ENCODE measurements around the gene UGT2B28.
"Not testable (repeated sequence)": the region's sequence is repeated elsewhere in the genome, so short reads cannot be mapped to it uniquely, and the experiment has no call there.

UGT2B28 gene

DNA sequence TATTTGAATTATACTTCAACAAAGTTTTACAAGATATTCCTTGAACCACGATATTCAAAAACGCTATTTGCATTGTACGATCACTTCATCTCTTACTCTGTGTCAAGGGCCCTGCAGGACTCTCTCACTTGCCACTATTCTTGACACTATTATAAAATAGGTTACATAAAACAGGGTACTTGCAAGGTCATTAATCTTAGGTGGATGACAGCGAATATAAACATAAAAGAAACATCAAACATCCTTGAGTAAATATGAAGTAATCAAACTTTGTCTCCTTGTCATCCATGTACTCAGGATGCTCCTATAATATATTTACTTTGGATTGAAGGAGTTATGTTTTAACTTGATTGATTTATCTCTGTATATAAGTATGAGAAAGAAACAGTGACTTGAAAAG lies at the start of gene UGT2B28:
TSS of gene UGT2B28 (plus strand) at position 395 of the 400 bp plus-strand sequence. CDS start 26 bp downstream, outside the sequence.
- in situ Hi-C loops (cut with HindIII; ENCODE audit: low sequenced_read_pairs): not testable (repeated sequence)

DNA sequence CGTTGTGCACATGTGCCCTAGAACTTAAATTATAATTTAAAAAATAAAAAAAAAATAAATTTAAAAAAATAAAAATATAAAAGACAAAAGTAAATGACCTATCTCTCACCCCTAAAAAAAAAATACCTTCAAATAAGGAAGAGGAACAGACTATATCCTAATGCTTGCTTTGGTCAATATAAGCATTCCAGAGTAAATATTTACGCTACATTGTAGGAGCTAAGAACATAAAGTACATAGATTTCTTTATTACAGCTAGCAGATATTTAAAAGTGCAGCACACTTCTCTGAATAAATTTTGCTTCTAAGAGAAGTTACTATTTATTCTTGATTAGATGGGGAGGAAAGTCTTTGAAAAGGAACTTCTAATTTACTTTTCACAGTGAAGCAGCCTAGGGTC lies 41.2 kb upstream of the UGT2B28 start:
- in situ Hi-C loops (cut with HindIII; ENCODE audit: low sequenced_read_pairs): no loop called here

DNA sequence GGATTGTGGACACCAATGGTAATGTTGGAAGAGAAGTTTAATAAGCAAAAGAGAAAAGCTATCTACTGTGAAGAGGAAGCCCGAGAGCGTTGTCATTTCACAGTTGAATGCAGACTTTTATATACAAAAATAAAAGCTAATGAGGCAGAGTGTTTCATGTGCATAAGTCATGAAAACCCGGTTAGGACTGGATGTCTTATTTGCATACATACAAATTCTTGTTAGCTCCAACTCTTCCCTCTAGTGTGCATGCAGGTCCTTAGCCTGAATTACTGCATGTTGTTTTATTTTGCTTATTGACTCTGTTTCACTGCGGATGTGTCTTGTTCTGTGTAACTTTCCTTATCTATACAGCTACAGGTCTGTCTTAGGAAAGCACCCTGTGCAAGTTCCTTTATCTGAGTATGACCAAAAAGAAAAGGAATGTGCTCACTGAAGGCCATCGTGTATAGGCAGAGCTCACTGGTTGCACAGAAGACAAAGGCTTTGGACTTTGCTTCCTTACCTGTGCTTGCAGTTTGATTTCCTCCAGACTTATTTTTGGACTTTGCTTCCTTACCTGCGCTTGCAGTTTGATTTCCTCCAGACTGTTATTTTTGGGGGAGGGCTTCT lies 40.6 kb upstream of the UGT2B28 start:
- in situ Hi-C loops (cut with HindIII; ENCODE audit: low sequenced_read_pairs): no loop called here

DNA sequence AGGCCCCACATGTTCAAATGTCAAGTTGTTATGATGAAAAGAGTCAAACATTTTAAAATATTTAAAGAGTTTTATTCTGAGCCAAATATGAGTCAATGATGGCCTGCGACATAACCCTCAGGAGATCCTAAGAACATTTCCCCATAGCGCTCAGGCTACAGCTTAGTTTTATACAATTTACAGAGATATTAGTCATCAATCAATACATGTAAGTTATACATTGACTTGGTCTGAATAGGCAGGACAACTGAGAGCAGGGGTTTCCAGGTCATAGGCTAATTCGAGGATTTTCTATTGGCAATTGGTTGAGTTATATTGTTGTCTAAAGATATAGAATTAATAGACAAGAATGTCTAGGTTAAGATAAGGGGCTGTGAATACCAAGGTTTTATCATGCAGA lies 39.5 kb upstream of the UGT2B28 start:
- in situ Hi-C loops (cut with HindIII; ENCODE audit: low sequenced_read_pairs): not testable (repeated sequence)

DNA sequence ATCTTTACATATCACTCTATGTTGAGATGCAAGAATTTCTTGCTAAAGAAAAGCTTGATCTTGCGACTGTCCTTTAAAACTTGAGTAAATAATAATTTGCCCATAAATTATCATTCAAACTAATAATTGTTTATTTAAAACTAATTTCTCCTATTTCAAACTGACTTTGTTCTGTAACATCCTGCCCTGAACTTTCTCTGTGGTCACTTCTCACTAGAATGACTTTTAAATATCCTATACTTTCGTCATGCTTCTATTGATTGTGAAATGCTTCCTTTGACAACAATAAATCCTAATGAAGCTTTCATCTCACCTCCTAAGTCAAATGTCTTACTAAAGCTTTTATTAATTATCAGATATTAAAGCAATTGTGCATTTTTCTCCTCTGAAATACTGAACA lies 38.5 kb upstream of the UGT2B28 start:
- in situ Hi-C loops (cut with HindIII; ENCODE audit: low sequenced_read_pairs): not testable (repeated sequence)

DNA sequence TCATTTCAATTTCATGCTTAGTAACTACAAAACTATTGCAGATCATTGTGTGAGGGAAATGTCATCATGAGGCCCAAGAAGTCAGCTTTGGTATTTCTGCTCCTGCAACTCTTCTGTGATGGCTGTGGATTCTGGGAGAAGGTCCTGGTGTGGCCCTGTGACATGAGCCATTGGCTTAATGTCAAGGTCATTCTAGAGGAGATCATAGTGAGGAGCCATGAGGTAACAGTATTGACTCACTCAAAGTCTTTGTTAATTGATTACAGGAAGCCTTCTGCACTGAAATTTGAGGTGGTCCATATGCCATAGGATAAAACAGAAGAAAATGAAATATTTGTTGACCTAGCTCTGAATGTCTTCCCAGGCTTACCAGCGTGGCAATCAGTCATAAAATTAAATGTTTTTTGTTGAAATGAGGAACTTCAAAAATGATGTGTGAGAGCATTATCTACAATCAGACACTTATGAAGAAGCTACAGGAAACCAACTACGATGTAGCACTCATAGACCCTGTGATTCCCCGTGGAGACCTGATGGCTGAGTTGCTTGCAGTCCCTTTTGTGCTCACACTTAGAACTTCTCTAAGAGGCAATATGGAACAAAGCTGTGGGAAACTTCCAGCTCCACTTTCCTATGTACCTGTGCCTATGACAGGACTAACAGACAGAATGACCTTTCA lies 37.6 kb upstream of the UGT2B28 start:
- in situ Hi-C loops (cut with HindIII; ENCODE audit: low sequenced_read_pairs): not testable (repeated sequence)

DNA sequence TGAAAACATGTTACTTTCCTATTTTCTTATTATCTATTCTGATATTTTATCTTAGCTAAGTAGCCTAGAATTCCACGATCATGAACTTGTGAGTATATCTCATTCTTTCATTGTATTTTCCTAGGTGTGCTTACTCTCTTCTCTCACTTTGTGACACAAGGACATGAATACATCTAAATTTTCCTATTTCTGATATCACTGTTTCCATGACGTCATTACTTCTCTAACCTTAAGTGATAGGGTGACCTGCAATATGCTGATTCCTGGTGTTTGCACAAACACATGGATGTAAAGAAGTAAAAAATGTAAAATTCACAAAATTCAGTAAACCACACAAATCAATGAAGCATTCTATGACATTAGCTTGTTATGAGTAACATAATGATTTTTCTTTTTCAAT lies 29.4 kb upstream of the UGT2B28 start:
- in situ Hi-C loops (cut with HindIII; ENCODE audit: low sequenced_read_pairs): not testable (repeated sequence)

DNA sequence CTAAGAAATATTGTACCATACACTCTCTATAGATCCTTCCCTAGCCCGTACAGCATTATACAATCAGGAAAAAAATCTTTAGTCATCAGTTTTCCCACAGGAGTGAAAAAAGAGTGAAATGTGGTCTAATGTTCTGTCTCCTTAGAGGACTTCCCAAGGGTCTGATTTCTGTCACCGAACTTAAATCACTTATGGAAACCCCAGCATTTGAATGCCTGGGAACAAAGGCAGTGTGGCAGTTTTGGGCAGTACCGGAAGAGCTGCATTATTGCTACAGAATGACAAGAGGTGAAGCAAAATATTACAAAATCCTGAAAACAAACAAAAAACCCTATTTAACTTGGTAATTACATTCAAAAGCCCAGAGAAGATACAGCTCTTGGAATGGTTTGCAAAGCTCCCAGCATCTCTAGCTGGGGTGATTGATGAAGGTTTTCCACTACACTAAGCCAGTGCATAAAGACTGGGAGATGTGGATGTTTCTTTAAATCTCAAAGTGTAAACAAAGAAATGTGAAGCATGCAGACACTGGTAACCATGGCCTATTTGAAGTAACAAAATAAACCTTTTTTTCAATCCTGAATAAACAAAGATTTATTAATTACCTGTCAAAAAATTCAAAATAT lies 27.0 kb upstream of the UGT2B28 start:
- in situ Hi-C loops (cut with HindIII; ENCODE audit: low sequenced_read_pairs): not testable (repeated sequence)

DNA sequence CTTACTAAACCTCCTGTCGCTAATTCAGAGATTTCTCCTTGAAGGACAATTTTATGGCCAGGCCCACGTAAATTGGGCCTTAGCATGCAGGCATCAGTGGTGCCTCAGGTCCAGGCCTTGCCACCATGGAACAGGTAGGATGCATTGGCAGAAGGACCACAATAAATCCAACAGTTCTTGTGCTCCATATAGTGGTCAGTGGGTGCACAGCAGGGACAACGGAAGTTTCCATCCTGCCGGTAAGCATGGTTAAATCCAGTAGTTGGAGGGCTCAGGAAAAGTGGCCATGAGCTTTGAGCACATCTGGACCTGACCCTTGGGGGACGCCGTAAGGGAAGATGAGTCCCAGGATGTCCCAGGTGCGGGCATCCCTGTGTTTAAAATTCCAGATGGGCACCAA lies 11.7 kb upstream of the UGT2B28 start:
- in situ Hi-C loops (cut with HindIII; ENCODE audit: low sequenced_read_pairs): not testable (repeated sequence)

DNA sequence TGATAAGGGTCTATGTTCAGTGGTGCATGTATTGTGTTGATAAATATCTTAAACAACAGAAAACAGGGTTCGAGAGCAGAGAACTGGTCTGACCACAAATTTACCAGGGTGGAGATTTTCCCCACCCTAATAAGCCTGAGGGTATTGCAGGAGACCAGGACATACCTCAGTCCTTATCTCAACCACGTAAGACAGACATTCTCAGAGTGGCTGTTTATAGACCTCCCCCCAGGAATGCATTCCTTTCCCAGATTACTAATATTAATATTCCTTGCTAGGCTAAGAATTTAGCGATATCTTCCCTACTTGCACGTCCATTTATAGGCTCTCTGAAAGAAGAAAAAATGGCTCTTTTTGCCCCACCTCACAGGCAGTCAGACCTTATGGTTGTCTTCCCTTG lies 16.1 kb downstream of the UGT2B28 start:
- in situ Hi-C loops (cut with HindIII; ENCODE audit: low sequenced_read_pairs): not testable (repeated sequence)

DNA sequence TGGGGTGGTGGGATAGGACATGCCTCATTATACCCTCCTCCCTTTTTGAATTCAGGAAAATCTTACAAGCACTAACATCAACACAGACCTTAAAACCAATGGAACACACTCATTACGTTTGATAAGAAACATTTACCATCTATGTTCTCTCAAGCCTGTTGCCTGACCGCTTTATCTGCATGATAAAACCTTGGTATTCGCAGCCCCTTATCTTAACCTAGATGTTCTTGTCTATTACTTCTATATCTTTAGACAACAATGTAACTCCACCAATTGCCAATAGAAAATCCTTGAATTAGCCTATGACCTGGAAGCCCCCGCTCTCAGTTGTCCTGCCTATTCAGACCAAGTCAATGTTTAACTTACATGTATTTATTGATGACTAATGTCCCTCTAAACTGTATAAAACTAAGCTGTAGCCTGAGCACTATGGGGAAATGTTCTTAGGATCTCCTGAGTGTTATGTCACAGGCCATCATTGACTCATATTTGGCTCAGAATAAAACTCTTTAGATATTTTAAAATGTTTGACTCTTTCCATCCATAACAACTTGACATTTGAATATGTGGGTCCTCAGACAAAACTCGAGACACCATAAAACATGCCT lies 28.3 kb downstream of the UGT2B28 start:
- in situ Hi-C loops (cut with HindIII; ENCODE audit: low sequenced_read_pairs): not testable (repeated sequence)

DNA sequence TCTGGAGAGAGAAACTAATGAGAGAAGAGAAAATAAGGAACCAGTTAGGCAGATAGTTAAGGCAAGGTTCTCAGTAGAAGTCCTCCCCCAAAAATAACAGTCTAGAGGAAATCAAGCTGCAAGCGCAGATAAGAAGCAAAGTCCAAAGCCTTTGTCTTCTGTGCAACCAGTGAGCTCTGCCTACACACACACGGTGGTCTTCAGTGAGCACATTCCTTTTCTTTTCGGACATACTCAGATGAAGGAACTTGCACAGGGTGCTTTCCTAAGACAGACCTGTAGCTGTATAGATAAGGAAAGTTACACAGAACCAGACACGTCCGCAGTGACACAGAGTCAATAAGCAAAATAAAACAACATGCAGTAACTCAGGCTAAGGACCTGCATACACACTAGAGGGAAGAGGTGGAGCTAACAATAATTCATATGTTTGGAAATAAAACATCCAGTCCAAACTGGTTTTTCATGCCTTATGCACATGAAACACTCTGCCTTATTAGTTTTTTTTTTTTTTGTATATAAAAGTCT lies 29.3 kb downstream of the UGT2B28 start:
- in situ Hi-C loops (cut with HindIII; ENCODE audit: low sequenced_read_pairs): not testable (repeated sequence)

DNA sequence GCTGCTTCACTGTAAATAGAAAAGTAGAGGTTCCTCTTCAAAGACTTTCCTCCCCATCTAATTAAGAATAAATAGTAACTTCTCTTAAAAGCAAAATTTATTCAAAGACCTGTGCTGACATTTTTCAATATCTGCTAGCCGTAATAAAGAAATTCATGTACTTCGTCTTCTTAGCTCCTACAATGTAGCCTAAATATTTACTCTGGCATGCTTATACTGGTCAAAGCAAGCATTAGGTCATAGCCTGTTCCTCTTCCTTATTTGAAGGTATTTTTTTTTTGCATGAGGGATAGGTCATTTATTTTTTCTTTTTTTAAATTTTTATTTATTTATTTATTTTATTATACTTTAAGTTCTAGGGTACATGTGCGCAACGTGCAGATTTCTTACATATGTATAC lies 30.0 kb downstream of the UGT2B28 start:
- in situ Hi-C loops (cut with HindIII; ENCODE audit: low sequenced_read_pairs): not testable (repeated sequence)

DNA sequence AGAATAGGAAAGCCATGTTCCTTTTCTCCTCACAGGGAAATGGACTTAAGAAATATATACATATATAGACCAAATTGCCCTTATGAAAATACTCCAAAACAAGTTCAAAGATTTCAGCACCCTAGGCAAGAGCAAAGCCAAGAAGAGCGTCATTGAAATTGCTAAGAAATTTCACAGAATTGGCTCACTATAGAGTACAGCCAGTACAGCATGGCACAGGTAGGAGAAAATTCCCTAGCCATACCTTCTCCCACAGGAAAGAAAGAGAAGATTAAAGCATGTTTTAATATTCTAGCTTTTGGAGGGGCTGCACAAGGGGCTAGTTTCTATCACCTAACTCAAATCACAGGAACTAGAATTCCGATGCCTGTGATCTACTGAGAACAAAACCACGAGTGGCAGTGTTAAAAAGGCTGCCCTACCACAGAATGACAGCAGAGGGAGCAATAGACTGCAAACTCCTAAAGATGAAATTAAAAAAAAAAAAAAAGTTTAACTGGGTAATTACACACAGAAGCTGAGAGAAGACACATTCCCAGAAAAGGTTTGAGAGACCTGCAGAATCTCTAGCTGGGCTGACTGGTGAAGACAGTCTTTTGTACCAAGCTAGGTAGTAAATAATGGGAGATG lies 37.5 kb downstream of the UGT2B28 start:
- in situ Hi-C loops (cut with HindIII; ENCODE audit: low sequenced_read_pairs): not testable (repeated sequence)

DNA sequence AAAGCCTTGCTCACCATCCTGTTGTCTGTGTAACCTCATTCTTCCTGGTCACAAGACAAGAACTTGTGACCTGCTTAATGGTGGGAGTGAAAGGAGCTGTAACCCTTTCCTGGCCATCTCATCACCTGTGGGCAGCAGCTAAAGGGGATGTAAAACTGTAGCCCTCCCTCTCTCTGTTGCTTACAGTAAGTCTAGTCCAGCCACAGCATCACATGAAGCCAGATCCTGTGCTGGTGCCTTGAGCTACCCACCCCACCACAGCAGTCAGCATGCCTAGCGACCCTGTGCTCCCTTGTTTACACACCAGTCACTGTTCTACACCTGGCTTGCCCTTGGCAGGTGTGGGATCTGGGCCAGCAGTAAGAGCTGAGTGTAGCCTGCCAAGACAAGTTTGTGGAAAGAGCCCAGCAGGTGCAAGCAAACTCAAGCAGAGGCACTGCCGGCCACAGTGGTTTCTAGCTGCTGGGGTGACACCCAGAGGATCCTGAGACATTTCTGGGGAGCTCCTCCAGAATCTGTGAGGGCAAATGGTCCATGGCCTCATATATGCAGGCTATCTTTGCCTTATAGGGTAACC lies 41.0 kb downstream of the UGT2B28 start:
- in situ Hi-C loops (cut with HindIII; ENCODE audit: low sequenced_read_pairs): no loop called here

DNA sequence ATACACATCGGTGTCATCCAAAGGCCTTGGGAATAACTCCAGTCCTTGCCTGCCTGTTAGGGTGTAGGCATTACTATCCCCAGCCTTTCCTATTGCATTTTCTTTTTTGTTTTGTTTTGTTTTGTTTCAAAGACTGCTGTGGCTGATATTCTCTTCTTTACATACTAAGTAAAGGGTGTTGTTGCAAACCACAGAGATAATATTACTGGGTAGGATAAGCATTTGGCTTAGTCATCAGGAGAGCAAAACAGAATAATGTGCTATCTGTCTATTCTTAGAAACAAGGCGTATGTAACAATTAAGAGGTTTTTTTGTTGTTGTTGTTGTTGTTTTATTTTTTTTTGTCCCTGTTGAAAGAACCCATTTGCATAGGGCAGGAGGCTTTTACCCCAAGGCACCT lies 41.8 kb downstream of the UGT2B28 start:
- in situ Hi-C loops (cut with HindIII; ENCODE audit: low sequenced_read_pairs): no loop called here

DNA sequence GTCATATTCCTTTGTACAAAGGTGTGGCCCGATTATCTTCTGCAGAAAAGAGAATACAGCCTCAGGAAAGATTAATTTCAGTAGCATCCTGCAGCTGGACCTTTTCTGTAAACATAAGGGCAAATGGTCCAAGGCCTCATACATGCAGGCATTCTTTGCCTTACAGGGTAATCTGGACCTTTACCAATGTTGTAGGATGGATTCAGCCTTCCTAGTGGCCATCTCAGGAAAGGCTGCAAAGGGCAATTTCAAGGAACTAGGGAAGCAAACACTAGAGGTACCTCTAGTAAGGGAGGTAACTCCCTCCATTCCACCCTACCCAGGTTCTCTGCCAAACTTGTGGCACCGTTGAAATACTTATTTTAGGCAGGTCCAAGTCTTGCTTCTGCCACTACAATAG lies 43.0 kb downstream of the UGT2B28 start:
- in situ Hi-C loops (cut with HindIII; ENCODE audit: low sequenced_read_pairs): no loop called here

DNA sequence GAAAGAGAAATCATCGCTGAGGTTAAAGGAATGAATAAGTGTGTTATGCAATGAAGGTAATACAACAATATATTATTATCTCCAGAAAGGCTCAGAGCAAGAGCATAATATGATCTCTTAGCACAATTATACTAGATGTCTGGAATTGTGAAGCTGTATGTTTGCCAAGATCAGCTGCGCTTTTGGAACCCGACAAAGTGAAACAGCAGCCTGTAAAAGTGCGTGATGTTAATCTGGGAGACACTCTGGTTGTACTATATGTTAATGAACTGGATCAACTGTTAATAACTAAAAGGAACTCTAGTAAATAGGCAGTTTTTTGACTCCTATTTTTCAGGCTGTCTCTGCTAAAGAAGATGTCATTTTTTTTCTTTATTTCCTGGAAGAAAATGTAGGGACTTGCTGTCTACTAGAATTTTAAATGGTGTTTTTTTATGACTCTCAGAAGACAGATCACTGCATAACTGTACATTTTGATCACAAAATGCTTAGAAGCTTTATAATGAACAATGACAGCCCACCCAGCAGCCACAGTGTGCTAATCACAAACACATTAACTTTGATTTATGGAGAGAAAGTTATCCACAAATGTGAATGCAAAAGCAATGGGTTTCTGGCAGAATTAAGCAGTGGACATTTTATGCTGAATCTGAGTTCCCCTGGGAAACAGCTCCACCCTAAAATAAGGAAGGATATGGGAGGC lies 50.2 kb downstream of the UGT2B28 start:
- in situ Hi-C loops (cut with HindIII; ENCODE audit: low sequenced_read_pairs): no loop called here

DNA sequence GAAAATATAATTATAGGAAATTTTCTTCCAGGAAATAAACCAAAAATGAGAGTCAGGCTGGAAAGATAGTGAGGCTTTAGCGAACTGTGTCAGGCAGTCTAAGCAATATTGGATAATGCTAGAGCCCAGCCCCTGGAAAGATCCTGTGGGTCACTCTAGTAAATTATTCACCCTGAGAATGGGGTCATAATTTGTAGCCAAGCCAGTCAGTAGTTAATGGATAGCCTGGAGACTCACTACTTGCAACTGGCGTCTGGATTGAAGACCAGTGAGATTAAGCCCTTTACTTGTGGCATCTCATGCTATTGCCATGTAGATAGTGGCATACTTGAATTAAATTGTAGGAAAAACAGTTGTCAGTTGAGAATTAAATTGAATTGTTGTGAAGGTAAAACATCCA lies 51.0 kb downstream of the UGT2B28 start:
- in situ Hi-C loops (cut with HindIII; ENCODE audit: low sequenced_read_pairs): not testable (repeated sequence)

DNA sequence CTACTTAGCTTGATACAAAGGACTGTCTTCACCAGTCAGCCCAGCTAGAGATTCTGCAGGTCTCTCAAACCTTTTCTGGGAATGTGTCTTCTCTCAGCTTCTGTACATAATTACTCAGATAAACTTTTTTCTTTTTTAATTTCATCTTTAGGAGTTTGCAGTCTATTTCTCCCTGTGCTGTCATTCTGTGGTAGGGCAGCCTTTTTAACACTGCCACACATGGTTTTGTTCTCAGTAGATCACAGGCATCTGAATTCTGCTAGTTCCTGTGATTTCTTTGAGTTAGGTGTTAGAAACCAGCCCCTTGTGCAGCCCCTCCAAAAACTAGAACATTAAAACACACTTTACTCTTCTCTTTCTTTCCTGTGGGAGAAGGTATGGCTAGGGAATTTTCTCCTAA lies 55.2 kb downstream of the UGT2B28 start:
- in situ Hi-C loops (cut with HindIII; ENCODE audit: low sequenced_read_pairs): not testable (repeated sequence)
